ENCODE measurements around the gene BUB1.

- no peak for TF ChIP-seq PAX5 (IDR thresholded peaks at IDR 0.05; ENCODE audit: insufficient read depth, low read length, severe bottlenecking)
- TF ChIP-seq POLR2A (IDR thresholded peaks at IDR 0.05; ENCODE audit: low read depth, low read length) = no peak
- no peak for TF ChIP-seq POLR2AphosphoS5 (IDR thresholded peaks at IDR 0.05; ENCODE audit: low read depth, low read length)
Observed at GRCh38 chr2:110707386-110707965, 29.6 kb upstream of the BUB1 start.

Measured in GM12891 (cell line).